HEK293 (cell line): ENCODE results near the gene KIF1A.

ENCODE experiments used
- ZBTB8A ChIP-seq: fragments of 450-650 bp; formaldehyde crosslinking; IDR thresholded peaks from 2 replicates; pipeline ENCODE4 v1.5.1; 2016; ENCODE audit warnings: missing biosample characterization, missing genetic modification characterization
- ZNF274 ChIP-seq, 2 experiments: fragments of 200-500 bp in 1 of 2; fragments of 450-650 bp in 1 of 2; sonication (Bioruptor generic) in 1 of 2; formaldehyde crosslinking in 1 of 2; IDR thresholded peaks; 2 replicates each; pipeline versions ENCODE4 v1.5.1 to v1.6.1; 2014 to 2016; ENCODE audit warnings: borderline replicate concordance in 1 of 2, inconsistent platforms in 1 of 2, low read length in 1 of 2, missing biosample characterization in 1 of 2, missing genetic modification characterization in 1 of 2
- ZNF510 ChIP-seq: fragments of 450-650 bp; formaldehyde crosslinking; IDR thresholded peaks from 2 replicates; pipeline ENCODE4 v1.5.1; 2018; ENCODE audit warnings: mild to moderate bottlenecking, missing genetic modification characterization, missing biosample characterization; ENCODE audit not compliant: insufficient replicate concordance
- ZNF513 ChIP-seq: fragments of 450-650 bp; IDR thresholded peaks from 2 replicates; pipeline ENCODE4 v1.5.1; 2018; ENCODE audit warnings: missing biosample characterization, missing genetic modification characterization

- TF ChIP-seq ZBTB8A = no peak
- TF ChIP-seq ZNF510 (tag by site-specific recombination) = no peak
- TF ChIP-seq ZNF274 (IDR thresholded peaks at IDR 0.05; ENCODE audit: low read length) = no peak
- no peak for TF ChIP-seq ZNF274 (tag by site-specific recombination; IDR thresholded peaks at IDR 0.05; ENCODE audit: borderline replicate concordance)
- TF ChIP-seq ZNF513 (tag by site-specific recombination) = no peak
Observed at GRCh38 chr2:240727913-240728312, 92.1 kb downstream of the KIF1A start.
